Heart left ventricle (tissue), 13 donors: Measurements from ENCODE around the gene TMEM176B.

Experiments used
- POLR2A ChIP-seq, 2 donors: fragments of 450-650 bp; IDR thresholded peaks; one replicate each; pipeline ENCODE4 v1.6.1; 2017; ENCODE audit warnings: antibody characterized with exemption in 2 of 2, mild to moderate bottlenecking in 2 of 2, moderate library complexity in 2 of 2
- TF ChIP-seq, protein P1 (sequence below), 12 donors: fragments of 200-600 bp; sonication (generic) in 4 of 12; IDR thresholded peaks; one replicate each; pipeline versions ENCODE4 v1.5.0 to v1.8.0; 2018 to 2022; ENCODE audit warnings: antibody characterized with exemption in 12 of 12, mild to moderate bottlenecking in 5 of 12
- donor health status: ischemic (EF 13 %, LVEDD 7.1; RV severe dilation, severe dysfunction).
- donor health status: DM: no; HTN: yes; CAD: no.
- donor health status: DM: no; HTN: no; CAD: no.
- donor health status: ischemic (EF 25% LVEDD 6.9; RV normal size, moderate dysfunction).
- donor health status: ischemic (EF 25% LVEDD 5.7; RV mildly dilated, moderate dysfunction).
- donor health status: ischemic (EF 35%, LVEDD 5.7; RV mildly dilated, moderate dysfunction).
- donor health status: nonischemic (EF 11% LVEDD 7.7; RV severe dilation, severe dysfunction).
- donor health status: DM: yes; HTN: yes; CAD: no.
- donor health status: PGD.
- donor health status: ischemic (EF 29% LVEDD 5.4; RV normal size, mild dysfunction).
- donor health status: nonischemic (EF 23%, LVEDD 6.1; RV moderate dilation, normal function).

DNA sequence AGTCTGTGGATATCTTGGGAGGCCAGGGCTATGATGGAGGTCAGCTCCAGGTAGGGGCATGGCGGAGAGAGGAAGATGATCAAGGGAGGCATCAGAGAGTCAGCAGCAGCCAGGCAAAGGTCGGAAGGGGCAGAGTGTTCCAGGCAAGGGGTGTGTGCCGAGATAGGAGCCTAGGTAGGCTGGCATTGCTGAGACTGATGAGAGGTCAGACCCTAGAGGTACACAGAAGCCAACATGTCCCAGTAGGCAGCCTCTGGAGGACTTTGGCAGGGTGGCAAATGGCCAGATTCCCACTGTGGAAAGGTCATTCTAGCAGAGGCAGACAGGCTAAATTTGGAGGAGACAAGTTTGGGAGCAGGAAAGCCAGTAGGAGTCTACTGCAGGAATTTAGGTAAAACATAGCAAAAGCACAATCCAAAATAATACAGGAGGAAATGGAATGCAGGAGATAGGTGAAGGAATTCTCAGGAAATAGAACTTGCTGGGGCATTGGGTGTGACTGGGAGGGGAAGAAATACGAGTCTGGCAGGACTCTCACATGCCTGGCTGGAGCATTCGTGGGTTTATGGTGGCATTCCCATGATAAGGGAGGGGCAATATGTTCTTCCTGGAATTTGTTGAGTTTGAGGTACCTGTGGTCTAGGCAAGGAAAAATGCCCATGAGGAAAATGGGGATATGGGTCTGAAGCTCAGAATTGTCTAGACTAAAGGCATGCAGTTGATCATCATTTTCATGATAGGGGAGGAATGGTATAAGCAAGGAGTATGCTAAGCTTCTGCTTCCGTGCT is 26.1 kb upstream of the TMEM176B start:
- TF ChIP-seq, protein P1, sequence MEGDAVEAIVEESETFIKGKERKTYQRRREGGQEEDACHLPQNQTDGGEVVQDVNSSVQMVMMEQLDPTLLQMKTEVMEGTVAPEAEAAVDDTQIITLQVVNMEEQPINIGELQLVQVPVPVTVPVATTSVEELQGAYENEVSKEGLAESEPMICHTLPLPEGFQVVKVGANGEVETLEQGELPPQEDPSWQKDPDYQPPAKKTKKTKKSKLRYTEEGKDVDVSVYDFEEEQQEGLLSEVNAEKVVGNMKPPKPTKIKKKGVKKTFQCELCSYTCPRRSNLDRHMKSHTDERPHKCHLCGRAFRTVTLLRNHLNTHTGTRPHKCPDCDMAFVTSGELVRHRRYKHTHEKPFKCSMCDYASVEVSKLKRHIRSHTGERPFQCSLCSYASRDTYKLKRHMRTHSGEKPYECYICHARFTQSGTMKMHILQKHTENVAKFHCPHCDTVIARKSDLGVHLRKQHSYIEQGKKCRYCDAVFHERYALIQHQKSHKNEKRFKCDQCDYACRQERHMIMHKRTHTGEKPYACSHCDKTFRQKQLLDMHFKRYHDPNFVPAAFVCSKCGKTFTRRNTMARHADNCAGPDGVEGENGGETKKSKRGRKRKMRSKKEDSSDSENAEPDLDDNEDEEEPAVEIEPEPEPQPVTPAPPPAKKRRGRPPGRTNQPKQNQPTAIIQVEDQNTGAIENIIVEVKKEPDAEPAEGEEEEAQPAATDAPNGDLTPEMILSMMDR (IDR thresholded peaks at IDR 0.05) = no peak
- TF ChIP-seq POLR2A (IDR thresholded peaks at IDR 0.05) = no peak
